Trophoblast cell (in vitro differentiated cells and primary cell): Measurements from ENCODE around the gene PBX3.
A peak's percentile ranks its signal among the peaks of the same experiment; 100 is the strongest.

ENCODE experiments used
- DNase-seq, 2 donors: peaks; one replicate each; pipeline ENCODE4 v3.0.0-alpha.2; 2016
- H2AFZ ChIP-seq: 2 replicates; pipeline ENCODE4 v1.6.1; 2013; ENCODE audit warnings: low read length, moderate library complexity, mild to moderate bottlenecking; ENCODE audit not compliant: insufficient read depth, poor library complexity
- H2AK5ac ChIP-seq: 2 replicates; pipeline ENCODE4 v1.6.1; 2013; ENCODE audit warnings: mild to moderate bottlenecking, low read length
- H2BK120ac ChIP-seq: 2 replicates; pipeline ENCODE4 v1.6.1; 2013; ENCODE audit warnings: low read length, mild to moderate bottlenecking, moderate library complexity; ENCODE audit not compliant: insufficient read depth, poor library complexity
- H2BK12ac ChIP-seq: 2 replicates; pipeline ENCODE4 v1.6.1; 2013; ENCODE audit warnings: mild to moderate bottlenecking, low read length, moderate library complexity
- H2BK5ac ChIP-seq: 2 replicates; pipeline ENCODE4 v1.6.1; 2013; ENCODE audit warnings: low read length, low read depth, moderate library complexity, mild to moderate bottlenecking; ENCODE audit not compliant: poor library complexity
- H3K14ac ChIP-seq: 2 replicates; pipeline ENCODE4 v1.6.1; 2013; ENCODE audit warnings: mild to moderate bottlenecking, low read length
- H3K18ac ChIP-seq: 2 replicates; pipeline ENCODE4 v1.6.1; 2013; ENCODE audit warnings: mild to moderate bottlenecking, low read length
- H3K23ac ChIP-seq: 2 replicates; pipeline ENCODE4 v1.6.1; 2013; ENCODE audit warnings: low read length
- H3K27ac ChIP-seq: 2 replicates; pipeline ENCODE4 v1.5.1; 2013; ENCODE audit warnings: low read depth, mild to moderate bottlenecking, inconsistent platforms, low read length, moderate library complexity
- H3K27me3 ChIP-seq: 2 replicates; pipeline ENCODE4 v1.6.1; 2013; ENCODE audit warnings: inconsistent platforms, mild to moderate bottlenecking, low read length, moderate library complexity; ENCODE audit not compliant: insufficient read depth
- H3K36me3 ChIP-seq, 2 experiments: 1 replicate in 1 of 2; 2 replicates in 1 of 2; pipeline ENCODE4 v1.6.1; 2013; ENCODE audit warnings: low read length in 2 of 2, mild to moderate bottlenecking in 2 of 2, moderate library complexity in 1 of 2; ENCODE audit not compliant: insufficient read depth in 2 of 2, control insufficient read depth in 1 of 2
- H3K4ac ChIP-seq: 2 replicates; pipeline ENCODE4 v1.6.1; 2013; ENCODE audit warnings: low read depth, mild to moderate bottlenecking, low read length, moderate library complexity
- H3K4me1 ChIP-seq, 2 experiments: 1 replicate in 1 of 2; 2 replicates in 1 of 2; pipeline ENCODE4 v1.6.1; 2013; ENCODE audit warnings: low read length in 2 of 2, mild to moderate bottlenecking in 2 of 2, moderate library complexity in 1 of 2; ENCODE audit not compliant: insufficient read depth in 2 of 2, control insufficient read depth in 1 of 2
- H3K4me2 ChIP-seq: 2 replicates; pipeline ENCODE4 v1.6.1; 2013; ENCODE audit warnings: inconsistent platforms, mild to moderate bottlenecking, low read length, moderate library complexity
- H3K4me3 ChIP-seq: 2 replicates; pipeline ENCODE4 v1.5.1; 2013; ENCODE audit warnings: mild to moderate bottlenecking, low read depth, low read length, inconsistent platforms
- H3K79me1 ChIP-seq: one replicate; pipeline ENCODE4 v1.6.1; 2013; ENCODE audit warnings: low read length
- H3K79me2 ChIP-seq: 2 replicates; pipeline ENCODE4 v1.6.1; 2013; ENCODE audit warnings: low read length, mild to moderate bottlenecking; ENCODE audit not compliant: control insufficient read depth, insufficient read depth, poor library complexity
- H3K9ac ChIP-seq: 2 replicates; pipeline ENCODE4 v1.6.1; 2013; ENCODE audit warnings: mild to moderate bottlenecking, low read length
- H3K9me3 ChIP-seq: 2 replicates; pipeline ENCODE4 v1.6.1; 2013; ENCODE audit warnings: low read depth, mild to moderate bottlenecking, control low read depth, inconsistent platforms, low read length; ENCODE audit not compliant: insufficient read depth
- H4K12ac ChIP-seq: 2 replicates; pipeline ENCODE4 v1.6.1; 2013; ENCODE audit warnings: low read depth, mild to moderate bottlenecking, low read length, moderate library complexity
- H4K8ac ChIP-seq: 2 replicates; pipeline ENCODE4 v1.6.1; 2013; ENCODE audit warnings: low read depth, mild to moderate bottlenecking, low read length, moderate library complexity
- H4K91ac ChIP-seq: one replicate; pipeline ENCODE4 v1.6.1; 2013; ENCODE audit warnings: low read depth, mild to moderate bottlenecking, low read length, moderate library complexity
- WGBS: extraction: QIAGEN DNeasy Blood & Tissue Kit; methylation state at CpG from one replicate; pipeline ENCODE4 v1.1.7; 2013; ENCODE audit warnings: missing lambda C conversion rate; ENCODE audit not compliant: insufficient read length, insufficient coverage; ENCODE audit errors: extremely low coverage; 5-methylcytosine and 5-hydroxymethylcytosine counted together

The PBX3 gene

DNA sequence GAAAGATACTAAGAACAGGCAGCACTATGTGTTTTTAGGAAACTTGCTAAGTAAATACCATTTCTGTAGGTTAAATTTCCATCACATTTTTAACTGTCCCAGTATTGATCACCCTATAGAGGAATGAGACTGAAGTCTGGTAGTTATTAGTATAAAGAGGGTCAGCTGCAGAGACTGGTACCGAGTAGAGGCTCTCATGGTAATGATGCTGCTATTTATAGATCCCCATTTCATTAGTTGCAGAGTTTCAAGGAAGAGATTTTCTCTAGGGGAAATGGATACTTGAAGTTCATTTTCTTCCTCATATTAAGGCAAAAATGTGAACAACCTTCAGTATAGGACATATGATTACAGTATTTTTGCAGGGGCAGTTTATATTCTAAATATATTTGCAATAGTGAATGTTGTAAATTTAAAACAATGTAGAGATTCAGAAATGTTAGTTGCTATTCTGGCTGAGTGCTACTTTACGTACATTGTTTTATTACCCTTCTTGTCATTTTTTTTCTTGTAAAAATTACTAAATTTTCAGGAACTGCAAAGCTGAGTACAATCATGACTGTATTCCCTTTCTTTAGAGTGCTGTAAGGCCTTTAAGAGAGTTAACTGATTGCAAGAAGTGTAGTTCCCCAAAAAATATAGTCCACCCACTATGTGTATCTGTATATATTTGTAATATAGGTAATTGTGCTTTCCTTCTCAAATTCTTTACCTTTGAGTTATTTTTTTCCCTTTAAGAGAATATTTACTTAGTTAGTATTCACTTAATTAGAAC, 14.7 kb downstream of the PBX3 start:
- no peak for DNase-seq
- no peaks in the 10 kb centered on the region for H3K9me3 ChIP-seq

DNA sequence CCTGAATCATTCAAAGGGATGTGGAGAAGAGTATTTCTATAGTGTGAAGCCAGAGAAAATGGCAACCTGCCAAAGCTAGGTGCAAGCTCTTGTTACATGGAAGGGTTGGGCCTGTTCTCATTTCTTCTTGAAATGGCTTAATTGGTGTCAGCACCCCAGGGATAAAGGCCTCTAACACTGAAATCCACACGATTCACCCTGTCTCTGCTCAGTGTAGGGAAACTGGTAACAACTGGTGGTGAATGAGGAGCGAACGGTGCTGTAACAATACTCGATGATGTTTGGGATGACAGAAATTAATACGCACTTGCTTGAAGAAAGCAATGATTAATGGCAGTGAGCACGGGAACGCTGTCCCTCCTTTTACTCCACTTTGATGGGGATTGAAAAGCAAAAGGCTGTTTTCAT, 16.2 kb downstream of the PBX3 start:
- Histone ChIP-seq H3K27me3 (no peaks in the 10 kb centered on the region), H4K8ac (no peak overlapping the region), H3K4me1 (no peaks in the 10 kb centered on the region), H3K4me2 (no peak overlapping the region), H2BK120ac (no peak overlapping the region), H3K79me2 (no peaks in the 10 kb centered on the region), H2BK5ac (no peak overlapping the region), H2BK12ac (no peak overlapping the region), H3K14ac (no peak overlapping the region), H3K4me3 (no peak overlapping the region), H3K18ac (no peak overlapping the region), H3K79me1 (no peaks in the 10 kb centered on the region), H3K23ac (no peak overlapping the region), H2AFZ (peak overlapping the region; percentile 54), H2AK5ac (no peak overlapping the region), H3K4ac (no peak overlapping the region), H3K9me3 (no peaks in the 10 kb centered on the region), H3K27ac (no peak overlapping the region), H4K12ac (no peak overlapping the region), H3K9ac (peak overlapping the region; percentile 22), H4K91ac (no peak overlapping the region), H3K36me3 (no peaks in the 10 kb centered on the region)
- WGBS, result no CpG with 5 or more reads among the region's 7 CpGs
- no peak for DNase-seq

More for the DNA sequence above, 14.7 kb downstream of the PBX3 start:
- no peak overlapping the region for H2AK5ac ChIP-seq
- no peaks in the 10 kb centered on the region for H3K36me3 ChIP-seq
- H3K18ac ChIP-seq, result no peak overlapping the region
- no peaks in the 10 kb centered on the region for H3K27me3 ChIP-seq
- H4K12ac ChIP-seq, result no peak overlapping the region
- H4K91ac ChIP-seq, result no peak overlapping the region
- H4K8ac ChIP-seq, result no peak overlapping the region
- no peaks in the 10 kb centered on the region for H3K79me2 ChIP-seq
- WGBS, result no CpG with 5 or more reads among the region's 2 CpGs
- no peak overlapping the region for H3K27ac ChIP-seq
- H3K9ac ChIP-seq, result no peak overlapping the region
- H2BK12ac ChIP-seq, result no peak overlapping the region
- no peak overlapping the region for H2BK120ac ChIP-seq
- H3K23ac ChIP-seq, result no peak overlapping the region
- H3K14ac ChIP-seq, result no peak overlapping the region
- H2BK5ac ChIP-seq, result no peak overlapping the region
- no peak overlapping the region for H3K4me2 ChIP-seq
- no peak overlapping the region for H3K4ac ChIP-seq
- no peaks in the 10 kb centered on the region for H3K4me1 ChIP-seq
- no peaks in the 10 kb centered on the region for H3K79me1 ChIP-seq
- no peak overlapping the region for H2AFZ ChIP-seq
- H3K4me3 ChIP-seq, result no peak overlapping the region

DNA sequence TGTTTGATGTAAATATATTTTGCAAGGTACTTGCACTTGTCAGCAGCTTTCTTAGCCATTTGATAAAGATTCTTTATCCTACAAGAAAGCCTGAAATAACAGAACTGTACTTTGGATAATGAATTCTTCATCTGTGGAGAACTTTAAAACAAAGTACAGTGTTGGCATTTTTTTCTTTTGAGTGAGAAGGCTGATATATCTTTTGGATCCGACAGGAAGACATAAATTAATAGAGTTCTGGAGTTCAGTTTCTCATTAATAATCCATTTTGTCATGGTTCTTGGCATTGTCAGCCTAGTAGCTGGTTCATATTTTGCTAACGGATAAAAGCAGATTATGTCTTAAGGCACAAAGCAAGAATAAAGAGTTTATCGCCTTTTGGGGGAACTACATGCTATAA, 17.0 kb downstream of the PBX3 start:
- Histone ChIP-seq H3K79me2 (no peaks in the 10 kb centered on the region), H3K23ac (no peak overlapping the region), H3K4ac (no peak overlapping the region), H2BK12ac (no peak overlapping the region), H2BK120ac (no peak overlapping the region), H2AFZ (no peak overlapping the region), H3K79me1 (no peaks in the 10 kb centered on the region), H3K36me3 (no peaks in the 10 kb centered on the region), H4K12ac (no peak overlapping the region), H3K18ac (no peak overlapping the region), H3K9ac (no peak overlapping the region), H3K4me1 (no peaks in the 10 kb centered on the region), H4K91ac (no peak overlapping the region), H4K8ac (no peak overlapping the region), H3K4me3 (no peak overlapping the region), H3K27me3 (no peaks in the 10 kb centered on the region), H3K27ac (no peak overlapping the region), H2BK5ac (no peak overlapping the region), H3K9me3 (no peaks in the 10 kb centered on the region), H3K4me2 (no peak overlapping the region), H3K14ac (no peak overlapping the region), H2AK5ac (no peak overlapping the region)
- no peak for DNase-seq
- WGBS, result no CpG with 5 or more reads among the region's 3 CpGs

- Histone ChIP-seq H3K36me3 (no peaks in the 10 kb centered on the region), H3K79me1 (no peaks in the 10 kb centered on the region), H2BK12ac (no peak overlapping the region), H3K27ac (no peak overlapping the region), H3K9me3 (no peaks in the 10 kb centered on the region), H3K4me1 (no peaks in the 10 kb centered on the region), H3K18ac (no peak overlapping the region), H4K91ac (no peak overlapping the region), H3K27me3 (no peaks in the 10 kb centered on the region), H2BK120ac (no peak overlapping the region), H3K23ac (no peak overlapping the region), H3K4ac (no peak overlapping the region), H3K9ac (no peak overlapping the region), H3K4me3 (no peak overlapping the region), H2BK5ac (no peak overlapping the region), H3K14ac (no peak overlapping the region), H2AFZ (no peak overlapping the region), H3K4me2 (no peak overlapping the region), H3K79me2 (no peaks in the 10 kb centered on the region), H2AK5ac (no peak overlapping the region), H4K8ac (no peak overlapping the region), H4K12ac (no peak overlapping the region)
- DNase-seq, result no peak
- no CpG with 5 or more reads among the region's 2 CpGs for WGBS
Observed at GRCh38 chr9:125766468-125767221, 19.5 kb downstream of the PBX3 start.
